Liver (tissue), 9 donors: ENCODE data around the gene NPAS4. TPM values are rescaled to one million over a fixed set of nuclear protein-coding genes. Genes with fewer than 3 reads are reported as not detected.

Experiments
- DNase-seq: peaks from one replicate; pipeline ENCODE4 v3.0.0-alpha.2; 2017; ENCODE audit warnings: low spot score
- H3K27ac ChIP-seq, 2 donors: one replicate each; pipeline ENCODE4 v1.7.0; 2013; ENCODE audit warnings: inconsistent platforms in 2 of 2, low read length in 2 of 2, control low read depth in 1 of 2, low read depth in 1 of 2, mild to moderate bottlenecking in 1 of 2
- H3K27me3 ChIP-seq, 4 donors: one replicate each; pipeline versions ENCODE4 v1.6.1 to v1.7.0; 2013; ENCODE audit warnings: low read length in 3 of 4, inconsistent platforms in 1 of 4, mild to moderate bottlenecking in 1 of 4, moderate library complexity in 1 of 4; ENCODE audit not compliant: control insufficient read depth in 4 of 4, insufficient read depth in 4 of 4
- H3K36me3 ChIP-seq, 4 donors: one replicate each; pipeline versions ENCODE4 v1.6.1 to v1.7.0; 2013; ENCODE audit warnings: low read length in 3 of 4, mild to moderate bottlenecking in 3 of 4, low read depth in 1 of 4, moderate library complexity in 1 of 4; ENCODE audit not compliant: control insufficient read depth in 4 of 4, insufficient read depth in 3 of 4
- H3K4me1 ChIP-seq, 4 donors: one replicate each; pipeline versions ENCODE4 v1.6.1 to v1.7.0; 2013; ENCODE audit warnings: low read length in 3 of 4, mild to moderate bottlenecking in 3 of 4, moderate library complexity in 1 of 4; ENCODE audit not compliant: control insufficient read depth in 4 of 4, insufficient read depth in 4 of 4
- H3K4me3 ChIP-seq, 3 donors: one replicate each; pipeline versions ENCODE4 v1.6.1 to v1.7.0; 2013; ENCODE audit warnings: low read length in 3 of 3, control low read depth in 1 of 3, low read depth in 1 of 3, mild to moderate bottlenecking in 1 of 3
- H3K9ac ChIP-seq, 2 donors: one replicate each; pipeline ENCODE4 v1.7.0; 2013; ENCODE audit warnings: low read length in 2 of 2, mild to moderate bottlenecking in 2 of 2, moderate library complexity in 2 of 2, control low read depth in 1 of 2, low read depth in 1 of 2
- H3K9me3 ChIP-seq, 4 donors: one replicate each; pipeline versions ENCODE4 v1.6.1 to v1.7.0; 2013; ENCODE audit warnings: low read length in 3 of 4; ENCODE audit not compliant: control insufficient read depth in 4 of 4
- EGR1 ChIP-seq, 2 donors: IDR thresholded peaks; 2 replicates each; pipeline ENCODE4 v1.6.1; 2016 to 2018; ENCODE audit warnings: antibody characterized with exemption in 2 of 2, low read depth in 2 of 2
- FOXA1 ChIP-seq: IDR thresholded peaks from 2 replicates; pipeline ENCODE4 v1.6.1; 2016; ENCODE audit warnings: antibody characterized with exemption
- FOXA2 ChIP-seq: IDR thresholded peaks from 2 replicates; pipeline ENCODE4 v1.6.1; 2016; ENCODE audit warnings: antibody characterized with exemption
- GABPA ChIP-seq, 2 donors: IDR thresholded peaks in 1 of 2; conservative IDR thresholded peaks in 1 of 2; 2 replicates each; pipeline ENCODE4 v1.6.1; 2016; ENCODE audit warnings: antibody characterized with exemption in 2 of 2, mild to moderate bottlenecking in 1 of 2, moderate library complexity in 1 of 2
- HNF4A ChIP-seq, 2 donors: conservative IDR thresholded peaks; 2 replicates each; pipeline ENCODE4 v1.6.1; 2016; ENCODE audit warnings: antibody characterized with exemption in 2 of 2, mild to moderate bottlenecking in 2 of 2
- JUND ChIP-seq, 2 donors: IDR thresholded peaks; 2 replicates each; pipeline ENCODE4 v1.6.1; 2016; ENCODE audit warnings: antibody characterized with exemption in 2 of 2
- NR2F2 ChIP-seq: IDR thresholded peaks from 2 replicates; pipeline ENCODE4 v1.6.1; 2016; ENCODE audit warnings: antibody characterized with exemption
- RAD21 ChIP-seq, 2 donors: IDR thresholded peaks; 2 replicates each; pipeline ENCODE4 v1.6.1; 2016; ENCODE audit warnings: antibody characterized with exemption in 2 of 2, mild to moderate bottlenecking in 2 of 2
- RXRA ChIP-seq, 2 donors: IDR thresholded peaks; 2 replicates each; pipeline ENCODE4 v1.6.1; 2017 to 2018; ENCODE audit warnings: antibody characterized with exemption in 2 of 2, mild to moderate bottlenecking in 1 of 2
- TAF1 ChIP-seq: conservative IDR thresholded peaks from 2 replicates; pipeline ENCODE4 v1.6.1; 2016; ENCODE audit warnings: antibody characterized with exemption, mild to moderate bottlenecking
- YY1 ChIP-seq: IDR thresholded peaks from 2 replicates; pipeline ENCODE4 v1.6.1; 2016; ENCODE audit warnings: antibody characterized with exemption, mild to moderate bottlenecking
- WGBS: extraction: QIAGEN DNeasy Blood & Tissue Kit; methylation state at CpG from one replicate; pipeline ENCODE4 v1.1.7; 2013; 5-methylcytosine and 5-hydroxymethylcytosine counted together
- polyA plus RNA-seq, 2 donors: library from polyadenylated mRNA; stranded (reverse) in 1 of 2; unstranded in 1 of 2; fragments of 200-250 nt in 1 of 2; fragments of >200 nt in 1 of 2; fragmentation: Nextera tagmentation in 1 of 2; extraction: Ambion mirVana in 1 of 2; gene quantifications; one replicate each; pipeline versions ENCODE4 v1.2.1 to v1.2.3, GENCODE V29; 2013 to 2015
- total RNA-seq, 2 donors: library from RNA; depleted of rRNA; stranded (reverse); fragments of >200 nt; gene quantifications; one replicate each; pipeline ENCODE4 v1.2.3, GENCODE V29; 2014
- TF ChIP-seq, protein P1 (sequence below): IDR thresholded peaks from 2 replicates; pipeline ENCODE4 v1.6.1; 2016; ENCODE audit warnings: antibody characterized with exemption
- TF ChIP-seq, protein P2 (sequence below): IDR thresholded peaks from 2 replicates; pipeline ENCODE4 v1.6.1; 2016; ENCODE audit warnings: antibody characterized with exemption
- TF ChIP-seq, protein P3 (sequence below): IDR thresholded peaks from 2 replicates; pipeline ENCODE4 v1.6.1; 2016; ENCODE audit warnings: antibody characterized with exemption, mild to moderate bottlenecking
- TF ChIP-seq, protein P4 (sequence below): fragments of 150-350 bp; IDR thresholded peaks from 2 replicates; pipeline ENCODE4 v1.5.1; 2017; ENCODE audit warnings: improper control_type of control experiment, low read depth, low read length; ENCODE audit not compliant: missing input control
- TF ChIP-seq, protein P5 (sequence below): IDR thresholded peaks from 2 replicates; pipeline ENCODE4 v1.6.1; 2016; ENCODE audit warnings: antibody characterized with exemption
- donor health status: healthy.
- donor health status: healthy.
- donor health status: healthy.
- donor health status: healthy.
- donor health status: healthy.

The NPAS4 gene
- total and polyA plus RNA-seq, 4 donors: 0.01 TPM; not detected in 3

DNA sequence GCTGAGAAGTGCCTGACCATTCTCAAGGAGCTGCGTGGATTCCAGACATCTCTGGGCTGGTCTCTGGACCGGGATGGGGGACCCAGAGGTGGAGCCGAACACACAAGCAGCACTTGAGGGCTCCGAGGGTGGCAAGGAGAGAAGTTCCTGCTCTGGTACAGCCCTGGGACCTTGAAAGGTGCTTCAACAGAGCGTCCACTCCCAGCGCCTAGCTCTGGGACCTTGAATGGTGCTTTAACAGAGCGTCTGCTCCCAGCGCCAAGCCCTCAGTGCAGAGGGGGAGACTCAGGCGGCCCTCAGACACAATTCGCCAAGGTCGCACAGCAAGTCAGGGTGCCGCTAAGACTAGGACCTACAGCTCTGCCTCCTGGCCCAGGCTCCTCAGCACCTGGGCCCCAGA is 10.6 kb upstream of the NPAS4 start:
- Histone ChIP-seq H3K9me3 (no peaks in the 10 kb centered on the region), H3K36me3 (no peaks in the 10 kb centered on the region), H3K4me1 (peaks cover 0 to 3% (median 0%) of the 10 kb centered on the region in 4 donors), H3K27me3 (peaks cover 0 to 4% (median under 1%) of the 10 kb centered on the region in 4 donors), H3K9ac (no peak overlapping the region), H3K27ac (no peak overlapping the region), H3K4me3 (no peak overlapping the region)
- TF ChIP-seq RXRA (IDR thresholded peaks at IDR 0.05) (no peak), NR2F2 (no peak), FOXA1 (no peak), TAF1 (no peak), EGR1 (IDR thresholded peaks at IDR 0.05; ENCODE audit: low read depth in 2 of 2) (no peak)
- TF ChIP-seq, protein P1, sequence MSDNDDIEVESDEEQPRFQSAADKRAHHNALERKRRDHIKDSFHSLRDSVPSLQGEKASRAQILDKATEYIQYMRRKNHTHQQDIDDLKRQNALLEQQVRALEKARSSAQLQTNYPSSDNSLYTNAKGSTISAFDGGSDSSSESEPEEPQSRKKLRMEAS: no peak
- TF ChIP-seq, protein P2, sequence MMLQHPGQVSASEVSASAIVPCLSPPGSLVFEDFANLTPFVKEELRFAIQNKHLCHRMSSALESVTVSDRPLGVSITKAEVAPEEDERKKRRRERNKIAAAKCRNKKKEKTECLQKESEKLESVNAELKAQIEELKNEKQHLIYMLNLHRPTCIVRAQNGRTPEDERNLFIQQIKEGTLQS: no peak
- TF ChIP-seq, protein P3, sequence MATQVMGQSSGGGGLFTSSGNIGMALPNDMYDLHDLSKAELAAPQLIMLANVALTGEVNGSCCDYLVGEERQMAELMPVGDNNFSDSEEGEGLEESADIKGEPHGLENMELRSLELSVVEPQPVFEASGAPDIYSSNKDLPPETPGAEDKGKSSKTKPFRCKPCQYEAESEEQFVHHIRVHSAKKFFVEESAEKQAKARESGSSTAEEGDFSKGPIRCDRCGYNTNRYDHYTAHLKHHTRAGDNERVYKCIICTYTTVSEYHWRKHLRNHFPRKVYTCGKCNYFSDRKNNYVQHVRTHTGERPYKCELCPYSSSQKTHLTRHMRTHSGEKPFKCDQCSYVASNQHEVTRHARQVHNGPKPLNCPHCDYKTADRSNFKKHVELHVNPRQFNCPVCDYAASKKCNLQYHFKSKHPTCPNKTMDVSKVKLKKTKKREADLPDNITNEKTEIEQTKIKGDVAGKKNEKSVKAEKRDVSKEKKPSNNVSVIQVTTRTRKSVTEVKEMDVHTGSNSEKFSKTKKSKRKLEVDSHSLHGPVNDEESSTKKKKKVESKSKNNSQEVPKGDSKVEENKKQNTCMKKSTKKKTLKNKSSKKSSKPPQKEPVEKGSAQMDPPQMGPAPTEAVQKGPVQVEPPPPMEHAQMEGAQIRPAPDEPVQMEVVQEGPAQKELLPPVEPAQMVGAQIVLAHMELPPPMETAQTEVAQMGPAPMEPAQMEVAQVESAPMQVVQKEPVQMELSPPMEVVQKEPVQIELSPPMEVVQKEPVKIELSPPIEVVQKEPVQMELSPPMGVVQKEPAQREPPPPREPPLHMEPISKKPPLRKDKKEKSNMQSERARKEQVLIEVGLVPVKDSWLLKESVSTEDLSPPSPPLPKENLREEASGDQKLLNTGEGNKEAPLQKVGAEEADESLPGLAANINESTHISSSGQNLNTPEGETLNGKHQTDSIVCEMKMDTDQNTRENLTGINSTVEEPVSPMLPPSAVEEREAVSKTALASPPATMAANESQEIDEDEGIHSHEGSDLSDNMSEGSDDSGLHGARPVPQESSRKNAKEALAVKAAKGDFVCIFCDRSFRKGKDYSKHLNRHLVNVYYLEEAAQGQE: no peak
- TF ChIP-seq, protein P4, sequence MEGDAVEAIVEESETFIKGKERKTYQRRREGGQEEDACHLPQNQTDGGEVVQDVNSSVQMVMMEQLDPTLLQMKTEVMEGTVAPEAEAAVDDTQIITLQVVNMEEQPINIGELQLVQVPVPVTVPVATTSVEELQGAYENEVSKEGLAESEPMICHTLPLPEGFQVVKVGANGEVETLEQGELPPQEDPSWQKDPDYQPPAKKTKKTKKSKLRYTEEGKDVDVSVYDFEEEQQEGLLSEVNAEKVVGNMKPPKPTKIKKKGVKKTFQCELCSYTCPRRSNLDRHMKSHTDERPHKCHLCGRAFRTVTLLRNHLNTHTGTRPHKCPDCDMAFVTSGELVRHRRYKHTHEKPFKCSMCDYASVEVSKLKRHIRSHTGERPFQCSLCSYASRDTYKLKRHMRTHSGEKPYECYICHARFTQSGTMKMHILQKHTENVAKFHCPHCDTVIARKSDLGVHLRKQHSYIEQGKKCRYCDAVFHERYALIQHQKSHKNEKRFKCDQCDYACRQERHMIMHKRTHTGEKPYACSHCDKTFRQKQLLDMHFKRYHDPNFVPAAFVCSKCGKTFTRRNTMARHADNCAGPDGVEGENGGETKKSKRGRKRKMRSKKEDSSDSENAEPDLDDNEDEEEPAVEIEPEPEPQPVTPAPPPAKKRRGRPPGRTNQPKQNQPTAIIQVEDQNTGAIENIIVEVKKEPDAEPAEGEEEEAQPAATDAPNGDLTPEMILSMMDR: no peak
- WGBS: 80% methylated on average over 12 of the region's 12 CpGs
- DNase-seq: no peak

DNA sequence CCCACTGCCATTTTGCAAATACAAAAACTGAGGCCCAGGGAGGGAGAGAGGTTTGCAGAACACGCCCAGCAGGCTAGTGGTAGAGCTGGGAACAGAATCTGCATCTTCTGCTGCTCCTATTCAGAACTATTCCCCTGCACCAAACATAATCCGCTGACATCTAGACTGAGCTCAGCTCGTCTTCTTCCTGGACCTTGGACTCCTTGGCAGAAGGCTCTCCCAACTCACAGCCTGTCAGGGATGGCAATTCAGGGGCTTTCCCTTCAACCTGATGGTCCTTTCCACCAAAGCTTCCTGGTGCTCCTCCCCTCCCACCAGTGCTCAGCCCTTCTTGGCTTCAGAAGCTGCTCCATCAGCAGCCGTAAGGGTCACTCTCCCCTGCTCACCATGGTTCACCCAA is 9.5 kb upstream of the NPAS4 start:
- H3K27ac ChIP-seq: no peak overlapping the region
- TF ChIP-seq RAD21 (IDR thresholded peaks at IDR 0.05) (no peak), RXRA (IDR thresholded peaks at IDR 0.05) (no peak), FOXA2 (no peak), YY1 (no peak), GABPA (IDR thresholded peaks at IDR 0.05 in 1 of 2, conservative IDR thresholded peaks at IDR 0.05 in 1 of 2) (no peak), TAF1 (no peak), JUND (IDR thresholded peaks at IDR 0.05) (no peak), FOXA1 (no peak), HNF4A (conservative IDR thresholded peaks at IDR 0.05) (no peak)
- TF ChIP-seq, protein P5, sequence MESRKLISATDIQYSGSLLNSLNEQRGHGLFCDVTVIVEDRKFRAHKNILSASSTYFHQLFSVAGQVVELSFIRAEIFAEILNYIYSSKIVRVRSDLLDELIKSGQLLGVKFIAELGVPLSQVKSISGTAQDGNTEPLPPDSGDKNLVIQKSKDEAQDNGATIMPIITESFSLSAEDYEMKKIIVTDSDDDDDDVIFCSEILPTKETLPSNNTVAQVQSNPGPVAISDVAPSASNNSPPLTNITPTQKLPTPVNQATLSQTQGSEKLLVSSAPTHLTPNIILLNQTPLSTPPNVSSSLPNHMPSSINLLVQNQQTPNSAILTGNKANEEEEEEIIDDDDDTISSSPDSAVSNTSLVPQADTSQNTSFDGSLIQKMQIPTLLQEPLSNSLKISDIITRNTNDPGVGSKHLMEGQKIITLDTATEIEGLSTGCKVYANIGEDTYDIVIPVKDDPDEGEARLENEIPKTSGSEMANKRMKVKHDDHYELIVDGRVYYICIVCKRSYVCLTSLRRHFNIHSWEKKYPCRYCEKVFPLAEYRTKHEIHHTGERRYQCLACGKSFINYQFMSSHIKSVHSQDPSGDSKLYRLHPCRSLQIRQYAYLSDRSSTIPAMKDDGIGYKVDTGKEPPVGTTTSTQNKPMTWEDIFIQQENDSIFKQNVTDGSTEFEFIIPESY: no peak
- TF ChIP-seq, protein P4: no peak
- TF ChIP-seq, protein P2: no peak
- DNase-seq: no peak
- H3K4me1 ChIP-seq: peaks cover 0 to 3% (median 0%) of the 10 kb centered on the region in 4 donors
- 55% methylated on average over 4 of the region's 4 CpGs for WGBS
- H3K36me3 ChIP-seq: no peaks in the 10 kb centered on the region
- H3K9ac ChIP-seq: no peak overlapping the region
- H3K9me3 ChIP-seq: no peaks in the 10 kb centered on the region
- H3K27me3 ChIP-seq: peaks cover 0 to 2% (median under 1%) of the 10 kb centered on the region in 4 donors
- no peak overlapping the region for H3K4me3 ChIP-seq
